HUES48 (cell line): ENCODE measurements around the gene EXTL1.

Source experiments
- H3K27ac ChIP-seq: one replicate; pipeline ENCODE4 v1.7.0; 2013; ENCODE audit warnings: low read depth, low read length, inconsistent platforms
- H3K27me3 ChIP-seq: 2 replicates; pipeline ENCODE4 v1.6.1; 2013; ENCODE audit warnings: mild to moderate bottlenecking, low read length; ENCODE audit not compliant: control insufficient read depth, insufficient read depth
- H3K36me3 ChIP-seq: 2 replicates; pipeline ENCODE4 v1.6.1; 2013; ENCODE audit warnings: low read length; ENCODE audit not compliant: control insufficient read depth, insufficient read depth
- H3K4me1 ChIP-seq: 2 replicates; pipeline ENCODE4 v1.6.1; 2013; ENCODE audit warnings: mild to moderate bottlenecking, low read length; ENCODE audit not compliant: control insufficient read depth, insufficient read depth
- H3K4me3 ChIP-seq: 2 replicates; pipeline ENCODE4 v1.5.1; 2013; ENCODE audit warnings: mild to moderate bottlenecking, low read depth, low read length
- H3K9ac ChIP-seq: 2 replicates; pipeline ENCODE4 v1.6.1; 2013; ENCODE audit warnings: mild to moderate bottlenecking, low read depth, low read length, moderate library complexity
- H3K9me3 ChIP-seq: 2 replicates; pipeline ENCODE4 v1.6.1; 2013; ENCODE audit warnings: low read length; ENCODE audit not compliant: control insufficient read depth, insufficient read depth

Gene EXTL1

DNA sequence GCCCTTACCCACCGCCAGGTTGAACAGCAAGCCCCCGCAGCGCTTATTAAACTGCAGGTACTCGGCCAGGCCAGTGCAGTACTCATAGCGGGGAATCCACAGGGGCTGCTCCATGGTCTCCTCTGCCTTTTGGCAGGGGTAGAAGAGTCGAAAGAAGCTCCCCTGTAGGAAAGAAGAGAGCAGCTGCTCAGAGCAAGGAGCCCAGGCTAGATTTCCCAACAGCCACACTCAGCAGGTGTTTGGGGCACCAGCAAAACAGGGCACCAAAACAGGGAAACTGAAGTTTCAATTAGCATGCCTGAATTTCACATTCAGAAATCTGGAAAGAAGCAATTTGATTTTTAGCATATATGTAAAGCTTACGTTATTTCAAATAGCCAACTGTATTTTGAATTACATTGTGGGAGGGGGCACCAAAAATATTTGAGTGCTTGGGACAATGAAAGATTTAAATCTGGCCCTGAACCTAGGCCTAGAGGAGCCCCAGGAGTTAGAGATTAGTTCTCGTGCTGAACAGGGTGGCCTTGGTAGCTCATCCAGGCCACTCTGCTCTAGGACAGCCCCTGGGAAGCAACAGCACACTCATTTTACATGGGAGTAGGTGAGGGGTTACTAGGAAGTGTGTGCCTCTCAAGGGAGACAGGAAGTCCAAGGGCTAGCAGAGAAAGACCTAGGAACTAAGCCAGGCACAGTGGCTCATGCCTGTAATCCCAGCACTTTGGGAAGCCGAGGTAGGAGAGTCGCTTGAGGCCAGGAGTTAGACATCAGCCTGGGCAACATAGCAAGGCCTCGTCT, 31.9 kb upstream of the EXTL1 start:
- H3K9ac ChIP-seq = no peak overlapping the region
- no peak overlapping the region for H3K4me3 ChIP-seq
- peaks cover 37% of the 10 kb centered on the region for H3K36me3 ChIP-seq
- H3K27ac ChIP-seq = no peak overlapping the region
- H3K4me1 ChIP-seq = peaks cover 4% of the 10 kb centered on the region; the same call in 1 of the 2 replicates
- no peaks in the 10 kb centered on the region for H3K27me3 ChIP-seq
- no peaks in the 10 kb centered on the region for H3K9me3 ChIP-seq

GRCh38 chr1:25990251-25990650, 31.3 kb upstream of the EXTL1 start:
- Histone ChIP-seq H3K27ac (no peak overlapping the region), H3K4me1 (peaks cover 4% of the 10 kb centered on the region; the same call in 1 of the 2 replicates), H3K4me3 (no peak overlapping the region), H3K36me3 (peaks cover 34% of the 10 kb centered on the region), H3K9ac (no peak overlapping the region), H3K9me3 (no peaks in the 10 kb centered on the region), H3K27me3 (no peaks in the 10 kb centered on the region)

- H3K4me3 ChIP-seq = no peak overlapping the region
Observed at GRCh38 chr1:25990702-25991395, 30.7 kb upstream of the EXTL1 start.

GRCh38 chr1:25991937-25992688, 29.5 kb upstream of the EXTL1 start:
- peaks cover 23% of the 10 kb centered on the region for H3K36me3 ChIP-seq
- H3K9ac ChIP-seq = no peak overlapping the region
- no peaks in the 10 kb centered on the region for H3K9me3 ChIP-seq
- H3K4me1 ChIP-seq = peaks cover 9% of the 10 kb centered on the region; the same call in 1 of the 2 replicates
- no peak overlapping the region for H3K4me3 ChIP-seq
- no peaks in the 10 kb centered on the region for H3K27me3 ChIP-seq
- H3K27ac ChIP-seq = no peak overlapping the region

More at GRCh38 chr1:25990702-25991395, 30.7 kb upstream of the EXTL1 start:
- peaks cover 4% of the 10 kb centered on the region; the same call in 1 of the 2 replicates for H3K4me1 ChIP-seq
- H3K36me3 ChIP-seq = peaks cover 28% of the 10 kb centered on the region
- H3K27me3 ChIP-seq = no peaks in the 10 kb centered on the region
- H3K9ac ChIP-seq = no peak overlapping the region
- H3K9me3 ChIP-seq = no peaks in the 10 kb centered on the region
- H3K27ac ChIP-seq = no peak overlapping the region

DNA sequence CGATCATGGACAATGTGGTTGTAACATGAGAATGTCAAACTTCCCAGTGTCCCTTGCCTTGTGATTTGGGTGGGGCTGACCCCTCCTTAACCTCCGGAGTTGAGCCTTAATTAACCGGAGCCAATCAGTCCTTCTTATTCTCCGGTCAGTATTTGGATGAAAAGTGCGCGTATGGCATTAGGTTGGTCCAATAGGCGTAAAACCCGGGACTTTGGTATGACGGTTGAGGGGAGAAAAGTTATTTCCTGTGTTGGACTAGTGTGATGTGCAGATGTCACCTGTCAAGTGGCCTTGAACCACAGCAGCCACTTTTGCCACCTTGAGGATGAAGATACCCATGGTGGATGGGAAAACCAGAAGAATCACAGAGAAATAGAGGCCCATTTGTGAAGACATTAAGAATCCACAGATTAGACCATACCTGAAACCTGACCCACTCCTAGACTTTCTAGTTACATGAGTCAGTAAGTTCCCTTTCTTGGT, 28.8 kb upstream of the EXTL1 start:
- H3K4me1 ChIP-seq = peaks cover 11% of the 10 kb centered on the region; the same call in 1 of the 2 replicates
- no peak overlapping the region for H3K27ac ChIP-seq
- H3K36me3 ChIP-seq = peaks cover 17% of the 10 kb centered on the region; the same call in 1 of the 2 replicates

DNA sequence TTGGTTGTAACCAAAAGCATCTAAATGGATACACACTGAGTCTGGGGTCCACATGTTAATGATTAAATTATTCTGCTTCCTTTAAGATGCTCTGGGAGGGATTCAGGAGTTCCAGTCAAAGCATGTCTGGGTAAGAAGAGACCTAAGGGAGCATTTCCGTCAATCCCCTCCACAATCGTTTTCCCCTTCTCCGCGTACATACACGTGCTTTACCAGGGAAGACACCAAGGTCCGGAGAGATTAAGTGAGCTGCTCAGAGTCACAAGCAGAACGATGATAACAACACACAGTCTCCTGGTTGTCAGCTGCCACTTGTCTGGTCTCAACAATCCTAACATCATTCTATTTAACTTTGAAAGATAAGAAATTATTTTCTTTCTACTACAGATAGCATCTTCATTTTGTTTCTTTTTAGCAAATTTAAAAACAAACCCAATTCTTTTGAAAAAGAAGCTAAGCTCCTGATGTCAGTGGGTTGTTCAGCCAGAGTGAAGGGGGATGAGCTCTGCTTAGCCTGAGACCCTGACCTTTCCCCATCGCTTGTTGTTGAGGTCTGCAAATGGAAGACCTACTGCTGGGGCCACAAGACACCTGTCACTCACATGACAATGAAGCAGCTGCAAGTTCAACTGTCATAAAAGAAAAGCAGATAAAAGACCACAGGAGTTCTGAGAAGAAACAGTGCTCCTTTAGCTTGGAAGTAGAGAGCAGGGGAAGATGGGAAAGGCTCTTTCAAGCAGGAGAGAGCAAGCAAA, 28.2 kb upstream of the EXTL1 start:
- no peak overlapping the region for H3K9ac ChIP-seq

More for the DNA sequence above, 28.8 kb upstream of the EXTL1 start:
- Histone ChIP-seq H3K9ac (no peak overlapping the region), H3K27me3 (no peaks in the 10 kb centered on the region), H3K9me3 (no peaks in the 10 kb centered on the region), H3K4me3 (no peak overlapping the region)

DNA sequence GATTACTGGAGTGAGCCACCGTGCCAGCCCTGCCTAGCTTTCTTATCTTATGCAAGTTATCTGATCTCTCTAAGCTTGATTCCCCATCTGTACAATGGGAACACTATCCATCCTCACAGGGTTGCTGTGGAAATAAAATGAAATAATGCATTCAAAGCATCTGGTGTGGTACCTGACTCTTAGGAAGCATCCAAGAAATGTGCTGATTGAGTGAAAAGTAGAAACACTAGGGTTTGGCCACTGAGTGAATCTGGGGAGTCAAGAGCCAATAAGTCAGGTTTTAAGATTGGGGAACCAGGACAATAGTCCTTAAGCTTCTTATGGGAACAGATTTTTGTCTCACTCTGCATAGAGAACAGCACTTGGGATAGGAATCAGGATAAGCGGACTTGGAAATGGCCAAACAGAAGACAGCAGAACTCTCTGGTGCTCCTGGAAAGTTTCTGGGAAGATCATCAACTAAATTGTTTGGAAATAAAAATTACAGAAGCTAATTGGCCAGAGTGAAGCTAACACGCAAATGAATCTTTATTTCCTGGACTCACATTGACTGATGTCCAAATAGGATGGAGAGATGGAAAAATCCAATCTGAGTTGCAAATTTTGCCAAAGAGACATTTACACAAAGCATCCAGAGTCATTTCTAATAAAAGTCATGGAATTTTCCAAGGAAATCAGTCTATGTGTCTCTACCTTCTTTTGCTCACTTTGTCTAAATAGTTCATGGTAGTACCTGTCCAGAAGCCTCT, 27.0 kb upstream of the EXTL1 start:
- Histone ChIP-seq H3K27me3 (no peaks in the 10 kb centered on the region), H3K4me1 (peaks cover 18% of the 10 kb centered on the region), H3K4me3 (no peak overlapping the region), H3K36me3 (peaks cover 3% of the 10 kb centered on the region; the same call in 1 of the 2 replicates), H3K9me3 (no peaks in the 10 kb centered on the region), H3K27ac (no peak overlapping the region), H3K9ac (no peak overlapping the region)

More for the DNA sequence above, 28.2 kb upstream of the EXTL1 start:
- Histone ChIP-seq H3K4me1 (peaks cover 12% of the 10 kb centered on the region), H3K9me3 (no peaks in the 10 kb centered on the region), H3K4me3 (no peak overlapping the region), H3K27ac (peak overlapping the region; percentile 22), H3K27me3 (no peaks in the 10 kb centered on the region), H3K36me3 (peaks cover 11% of the 10 kb centered on the region; the same call in 1 of the 2 replicates)

DNA sequence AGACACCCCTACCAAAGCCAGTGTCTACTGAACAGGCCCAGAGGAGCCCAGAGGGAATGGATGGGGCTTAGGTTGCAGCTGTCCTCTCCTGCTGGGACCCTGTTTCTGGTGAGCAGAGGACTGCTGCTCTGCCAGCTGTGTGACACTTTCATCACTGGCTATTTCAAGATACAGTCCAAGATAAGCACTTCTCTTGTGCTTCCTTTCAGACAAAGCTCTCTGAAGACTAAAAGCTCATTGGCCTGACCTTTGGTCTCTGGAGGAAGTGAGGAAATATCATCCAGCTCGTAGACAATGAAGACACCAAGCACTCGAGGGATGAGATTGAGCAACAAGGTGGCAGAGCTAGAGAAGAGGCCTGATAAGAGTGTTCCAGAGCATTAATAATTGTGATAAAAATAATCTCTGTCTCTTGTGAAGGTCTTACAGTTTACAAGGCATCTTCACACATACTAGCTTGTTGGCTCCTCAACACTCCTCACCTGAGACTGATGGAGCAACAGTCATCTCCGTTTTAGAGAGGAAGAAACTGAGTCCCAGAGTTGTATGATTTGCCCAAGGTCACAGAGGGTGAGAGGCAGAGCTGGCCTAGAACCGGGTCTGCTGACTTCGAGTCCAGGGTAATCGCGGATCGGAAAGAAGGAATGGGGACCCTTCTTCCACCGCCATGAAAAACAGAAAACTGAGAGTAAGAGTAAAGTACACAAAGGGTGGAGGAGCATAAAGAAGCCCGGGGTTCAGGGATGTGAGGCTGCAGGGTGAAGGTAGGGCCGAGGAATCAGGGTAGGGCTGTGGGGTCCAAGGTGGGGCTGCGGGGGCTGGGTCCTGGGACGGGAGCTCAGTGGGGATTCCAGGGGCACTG, 24.4 kb upstream of the EXTL1 start:
- H3K36me3 ChIP-seq = no peaks in the 10 kb centered on the region
- H3K9ac ChIP-seq = peak overlapping the region; percentile 66
- H3K4me1 ChIP-seq = peaks cover 18% of the 10 kb centered on the region
- H3K9me3 ChIP-seq = no peaks in the 10 kb centered on the region
- no peaks in the 10 kb centered on the region for H3K27me3 ChIP-seq
- peak overlapping the region; percentile 76 for H3K27ac ChIP-seq
- H3K4me3 ChIP-seq = peak overlapping the region; percentile 79
